ENCODE data around the gene THOC2. TPM values are rescaled to one million over a fixed set of nuclear protein-coding genes. Genes with fewer than 3 reads are reported as not detected.
"Not testable (repeated sequence)": the region's sequence is repeated elsewhere in the genome, so short reads cannot be mapped to it uniquely, and the experiment has no call there.

Gene THOC2
- total and polyA plus RNA-seq, 2 experiments from 2014 or later = 47.8 to 53.4 TPM

- no peaks in the 10 kb centered on the region for H3K9me2 ChIP-seq (ENCODE audit: insufficient read depth)
- no peak for DNase-seq
- no peak overlapping the region; the same call in 1 of the 2 replicates for H2AFZ ChIP-seq
- no peaks in the 10 kb centered on the region for H4K20me1 ChIP-seq (ENCODE audit: insufficient read depth)
- H3K9ac ChIP-seq = no peak overlapping the region
- TF ChIP-seq EZH2 (IDR thresholded peaks at IDR 0.05; ENCODE audit: insufficient read depth, poor library complexity, severe bottlenecking) = no peak
- TF ChIP-seq EZH2phosphoT487 (IDR thresholded peaks at IDR 0.05; ENCODE audit: insufficient read depth, low read depth) = no peak
- H3K4me2 ChIP-seq (ENCODE audit: unreplicated experiment) = no peak overlapping the region
- no peak overlapping the region for H3K27ac ChIP-seq
- no peaks in the 10 kb centered on the region for H3K9me3 ChIP-seq (ENCODE audit: low read depth)
- H3K27me3 ChIP-seq (replicated peaks; ENCODE audit: insufficient read depth) = no peaks in the 10 kb centered on the region
- H3F3A ChIP-seq (ENCODE audit: insufficient read depth) = no peaks in the 10 kb centered on the region
- H3K4me3 ChIP-seq = no peak overlapping the region
- WGBS, 2 experiments (ENCODE audit: low coverage in 1 of 2, low lambda C conversion rate in 2 of 2, missing lambda C conversion rate in 2 of 2) = 64 to 76% methylated on average over 4 of the region's 4 CpGs
- H3K4me1 ChIP-seq (ENCODE audit: insufficient read depth) = no peaks in the 10 kb centered on the region
- in situ Hi-C loops (cut with MboI) = no loop called here
- H3K36me3 ChIP-seq (ENCODE audit: low read depth) = no peaks in the 10 kb centered on the region
- H3K79me2 ChIP-seq (ENCODE audit: insufficient read depth) = no peaks in the 10 kb centered on the region
Measured at GRCh38 chrX:123771449-123772064, 38.7 kb upstream of the THOC2 start.

- DNase-seq = peak; percentile 93
- Histone ChIP-seq H3K79me2 (ENCODE audit: insufficient read depth) (no peaks in the 10 kb centered on the region), H3K9me2 (ENCODE audit: insufficient read depth) (no peaks in the 10 kb centered on the region), H3K27me3 (replicated peaks; ENCODE audit: insufficient read depth) (no peaks in the 10 kb centered on the region), H3K4me3 (peak overlapping the region; percentile 73), H3F3A (ENCODE audit: insufficient read depth) (no peaks in the 10 kb centered on the region), H3K9me3 (ENCODE audit: low read depth) (no peaks in the 10 kb centered on the region), H3K36me3 (ENCODE audit: low read depth) (no peaks in the 10 kb centered on the region), H3K4me1 (ENCODE audit: insufficient read depth) (no peaks in the 10 kb centered on the region), H3K9ac (peak overlapping the region; percentile 78), H3K27ac (peak overlapping the region; percentile 53), H4K20me1 (ENCODE audit: insufficient read depth) (no peaks in the 10 kb centered on the region), H2AFZ (peak overlapping the region; percentile 97), H3K4me2 (ENCODE audit: unreplicated experiment) (peak overlapping the region; percentile 77)
- TF ChIP-seq EZH2 (IDR thresholded peaks at IDR 0.05; ENCODE audit: insufficient read depth, poor library complexity, severe bottlenecking) = no peak
- TF ChIP-seq EZH2phosphoT487 (IDR thresholded peaks at IDR 0.05; ENCODE audit: insufficient read depth, low read depth) = no peak
- WGBS, 2 experiments (ENCODE audit: low coverage in 1 of 2, low lambda C conversion rate in 2 of 2, missing lambda C conversion rate in 2 of 2) = 3 to 22% methylated on average over 6 to 38 of the region's 38 CpGs
- in situ Hi-C loops (cut with MboI) = no loop called here
Measured at GRCh38 chrX:123764967-123765871, 32.4 kb upstream of the THOC2 start.

DNA sequence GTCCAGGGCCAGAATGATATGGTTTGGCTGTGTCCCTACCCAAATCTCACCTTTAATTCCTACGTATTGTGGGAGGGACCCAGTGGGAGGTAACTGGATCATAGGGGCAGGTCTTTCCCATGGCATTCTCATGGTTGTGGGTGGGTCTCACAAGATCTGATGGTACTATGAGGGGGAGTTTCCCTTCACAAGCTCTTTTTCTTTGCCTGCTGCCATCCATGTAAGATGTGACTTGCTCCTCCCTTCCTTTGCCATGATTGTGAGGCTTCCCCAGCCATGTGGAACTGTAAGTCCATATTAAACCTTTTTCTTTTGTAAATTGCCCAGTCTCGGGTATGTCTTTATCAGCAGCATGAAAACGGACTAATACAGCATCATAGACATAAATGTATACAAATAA, 27.0 kb upstream of the THOC2 start:
- H3K4me3 ChIP-seq; H3K9me3 ChIP-seq (ENCODE audit: low read depth); in situ Hi-C loops (cut with MboI); H4K20me1 ChIP-seq (ENCODE audit: insufficient read depth); H2AFZ ChIP-seq; H3F3A ChIP-seq (ENCODE audit: insufficient read depth); H3K27ac ChIP-seq; DNase-seq; H3K4me2 ChIP-seq (ENCODE audit: unreplicated experiment); H3K27me3 ChIP-seq (replicated peaks; ENCODE audit: insufficient read depth); H3K79me2 ChIP-seq (ENCODE audit: insufficient read depth); H3K36me3 ChIP-seq (ENCODE audit: low read depth); H3K9ac ChIP-seq; H3K9me2 ChIP-seq (ENCODE audit: insufficient read depth): not testable (repeated sequence)
- 69 to 73% methylated on average over 3 of the region's 3 CpGs for WGBS, 2 experiments (ENCODE audit: low coverage in 1 of 2, low lambda C conversion rate in 2 of 2, missing lambda C conversion rate in 2 of 2)
- peaks cover 11% of the 10 kb centered on the region for H3K4me1 ChIP-seq (ENCODE audit: insufficient read depth)

DNA sequence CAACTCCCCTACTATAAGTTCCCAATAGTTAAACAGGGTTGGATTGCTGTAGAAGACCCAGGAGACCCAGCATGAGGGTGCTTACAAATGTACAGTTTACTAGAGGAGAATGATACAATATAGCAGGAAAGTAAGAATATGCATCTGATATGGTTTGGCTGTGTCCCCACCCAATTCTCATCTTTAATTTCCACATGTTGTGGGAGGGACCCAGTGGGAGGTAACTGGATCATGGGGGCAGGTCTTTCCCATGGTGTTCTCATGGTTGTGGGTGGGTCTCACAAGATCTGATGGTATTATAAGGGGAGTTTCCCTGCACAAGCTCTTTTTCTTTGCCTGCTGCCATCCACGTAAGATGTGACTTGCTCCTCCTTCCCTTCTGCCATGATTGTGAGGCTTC, 24.9 kb upstream of the THOC2 start:
- H3K9me3 ChIP-seq (ENCODE audit: low read depth); H4K20me1 ChIP-seq (ENCODE audit: insufficient read depth); H3K4me3 ChIP-seq; H3K9me2 ChIP-seq (ENCODE audit: insufficient read depth); H3K36me3 ChIP-seq (ENCODE audit: low read depth); H3K9ac ChIP-seq; H3K79me2 ChIP-seq (ENCODE audit: insufficient read depth); H3K27me3 ChIP-seq (replicated peaks; ENCODE audit: insufficient read depth); in situ Hi-C loops (cut with MboI); DNase-seq; H3K4me2 ChIP-seq (ENCODE audit: unreplicated experiment); H2AFZ ChIP-seq; H3F3A ChIP-seq (ENCODE audit: insufficient read depth); H3K27ac ChIP-seq: not testable (repeated sequence)
- peaks cover 11% of the 10 kb centered on the region for H3K4me1 ChIP-seq (ENCODE audit: insufficient read depth)
- 100% methylated on average over 1 of the region's 1 CpG for WGBS, 2 experiments (ENCODE audit: low coverage in 1 of 2, low lambda C conversion rate in 2 of 2, missing lambda C conversion rate in 2 of 2)
